IPS DF 19.7 (cell line): Measurements from ENCODE around the gene GAREM2.

Experiments used
- DNase-seq: peaks from one replicate; pipeline ENCODE4 v3.0.0-alpha.2; 2013; ENCODE audit warnings: low read depth, low spot score

Gene GAREM2

GRCh38 chr2:26187537-26188104 lies 14.7 kb downstream of the GAREM2 start:
- DNase-seq = no peak

GRCh38 chr2:26189123-26189522 lies 16.2 kb downstream of the GAREM2 start:
- no peak for DNase-seq

- DNase-seq = no peak
Observed at GRCh38 chr2:26189751-26190150, 16.9 kb downstream of the GAREM2 start.

- no peak for DNase-seq
Observed at GRCh38 chr2:26190369-26190768, 17.5 kb downstream of the GAREM2 start.

- no peak for DNase-seq
Observed at GRCh38 chr2:26191316-26192159, 18.6 kb downstream of the GAREM2 start.

- no peak for DNase-seq
Observed at GRCh38 chr2:26193578-26194231, 20.8 kb downstream of the GAREM2 start.

DNA sequence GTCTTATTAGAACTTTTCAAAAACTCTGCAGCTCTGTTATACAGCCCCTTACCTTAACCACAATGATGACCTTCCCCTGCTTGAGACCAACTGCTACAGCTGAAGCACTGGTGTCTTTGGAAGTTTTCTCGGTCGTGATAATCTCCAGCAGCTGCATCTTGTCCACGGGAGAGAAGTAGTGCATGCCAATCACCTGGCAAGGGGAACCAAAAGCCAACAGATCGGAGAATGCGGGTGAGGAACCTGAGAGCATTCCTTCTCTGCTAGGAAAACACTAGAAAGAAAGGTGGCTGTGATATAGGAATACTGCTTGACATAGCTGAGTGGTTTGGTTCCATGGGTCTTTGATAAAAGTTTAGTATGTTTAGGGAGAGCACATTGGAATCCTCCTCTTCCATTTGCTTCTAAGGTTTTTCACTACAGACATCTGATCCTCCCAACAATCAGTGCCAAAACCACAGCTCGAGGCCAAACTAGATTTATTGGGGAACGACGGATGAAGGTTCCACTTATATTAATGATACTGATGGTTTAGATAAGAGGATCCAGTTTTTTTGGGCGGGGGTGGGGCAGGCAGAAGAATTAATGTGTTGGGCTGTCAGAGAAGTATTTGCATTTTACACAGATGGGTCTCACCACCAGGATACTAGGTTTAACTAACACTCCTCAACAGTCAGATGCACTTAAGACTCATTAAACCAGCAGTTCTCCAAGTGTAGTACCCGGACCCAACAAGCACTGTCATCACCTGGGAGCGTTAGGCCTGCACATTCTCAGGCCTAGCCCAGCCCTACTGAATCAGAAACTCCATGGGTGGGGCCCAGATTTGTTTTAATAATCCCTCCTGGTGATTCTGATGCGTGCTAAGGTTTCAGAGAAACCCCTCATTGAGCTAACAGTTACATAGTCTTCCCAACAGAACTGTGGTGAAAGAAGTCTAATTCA lies 22.4 kb downstream of the GAREM2 start:
- DNase-seq = no peak

DNA sequence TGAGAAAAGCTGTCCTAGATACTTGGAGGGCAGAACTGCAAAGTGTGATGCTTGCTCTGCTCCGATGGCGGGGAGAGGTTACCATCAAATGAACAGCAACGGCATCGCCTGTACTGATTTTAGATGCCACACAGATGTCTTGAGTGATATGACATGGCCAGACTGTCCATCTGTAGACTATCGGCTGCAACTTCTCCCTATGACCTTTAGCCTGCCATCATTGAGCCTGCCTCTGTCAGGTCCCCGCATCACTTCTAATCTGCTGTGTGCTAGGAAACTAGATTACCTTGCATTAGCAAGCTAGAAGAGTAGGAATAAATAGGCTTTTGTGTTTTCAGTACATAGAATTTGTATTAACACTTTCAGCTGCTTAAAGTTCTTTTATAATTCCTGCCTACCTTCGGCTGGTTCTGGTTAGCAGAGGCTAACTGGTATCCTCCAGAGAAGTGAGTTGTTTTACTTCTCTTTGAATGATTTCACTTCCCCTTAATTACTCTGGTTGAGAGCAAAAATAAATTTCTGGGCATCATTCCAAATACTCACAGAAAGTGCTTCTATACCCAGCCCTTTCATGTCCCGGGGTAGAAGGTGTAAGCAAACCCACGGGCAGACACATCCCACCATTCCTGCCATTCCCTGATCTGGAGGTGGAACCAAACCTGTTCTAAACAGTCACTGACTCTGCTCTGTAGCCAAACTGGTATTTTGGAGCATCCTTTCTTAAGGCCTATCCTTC lies 24.0 kb downstream of the GAREM2 start:
- no peak for DNase-seq

- no peak for DNase-seq
Observed at GRCh38 chr2:26197516-26197915, 24.6 kb downstream of the GAREM2 start.

GRCh38 chr2:26202981-26203490 lies 30.1 kb downstream of the GAREM2 start:
- no peak for DNase-seq

DNA sequence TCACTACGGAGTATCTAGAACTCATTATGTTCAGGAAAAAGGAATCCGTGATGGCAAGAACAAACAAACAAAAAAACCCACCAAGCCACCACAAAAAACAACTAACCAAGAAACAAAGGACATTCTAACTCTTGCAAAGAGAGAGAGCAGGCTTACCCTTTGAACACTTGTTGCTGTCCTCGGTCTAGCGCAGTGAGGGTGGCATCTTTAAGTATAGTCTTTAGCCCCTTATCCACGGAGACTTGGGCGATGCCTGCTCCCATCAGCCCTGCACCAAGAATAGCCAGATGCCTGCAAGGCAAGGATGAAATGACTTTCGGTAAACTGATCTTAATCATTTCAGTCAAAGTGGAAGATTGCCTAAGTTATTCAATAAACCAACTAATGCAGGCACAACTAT lies 31.0 kb downstream of the GAREM2 start:
- DNase-seq = no peak

- no peak for DNase-seq
Observed at GRCh38 chr2:26212011-26212410, 39.1 kb downstream of the GAREM2 start.

DNA sequence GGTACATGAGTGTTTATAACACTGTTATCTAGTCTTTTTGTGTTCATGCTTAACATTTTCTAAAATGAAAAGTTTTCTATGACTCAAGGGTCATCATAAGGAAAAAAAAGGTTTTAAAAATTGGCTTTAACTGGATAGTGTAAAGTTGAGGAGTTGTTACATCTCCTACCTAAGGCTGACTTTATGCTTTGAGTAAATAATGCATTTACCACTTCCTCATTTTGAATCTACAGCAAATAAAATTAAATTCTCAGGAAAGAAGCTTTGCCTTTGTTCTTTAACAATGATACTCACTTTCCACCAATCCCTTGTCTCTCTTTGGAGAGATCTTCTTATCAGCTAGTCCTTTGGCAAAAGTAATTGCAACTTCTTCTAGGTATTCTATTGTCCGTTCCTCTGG lies 41.9 kb downstream of the GAREM2 start:
- no peak for DNase-seq

DNA sequence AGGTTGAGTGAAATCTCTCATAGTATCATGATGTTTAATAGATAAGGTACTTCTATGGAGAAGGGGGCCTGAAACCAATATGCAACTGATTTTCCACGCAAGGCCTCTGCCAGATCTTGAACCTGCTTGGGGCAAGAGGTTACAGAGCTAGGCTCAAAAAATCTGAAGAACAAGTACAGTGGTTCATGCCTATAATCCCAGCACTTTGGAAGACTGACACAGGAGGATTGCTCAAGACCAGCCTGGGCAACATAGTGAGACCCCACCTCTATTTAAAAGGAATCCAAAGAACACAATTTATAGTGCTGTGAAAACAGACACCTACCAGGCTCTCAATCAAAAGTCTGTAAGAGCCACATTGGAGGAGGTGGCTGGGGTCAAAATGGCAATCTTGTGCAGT lies 42.9 kb downstream of the GAREM2 start:
- no peak for DNase-seq

DNA sequence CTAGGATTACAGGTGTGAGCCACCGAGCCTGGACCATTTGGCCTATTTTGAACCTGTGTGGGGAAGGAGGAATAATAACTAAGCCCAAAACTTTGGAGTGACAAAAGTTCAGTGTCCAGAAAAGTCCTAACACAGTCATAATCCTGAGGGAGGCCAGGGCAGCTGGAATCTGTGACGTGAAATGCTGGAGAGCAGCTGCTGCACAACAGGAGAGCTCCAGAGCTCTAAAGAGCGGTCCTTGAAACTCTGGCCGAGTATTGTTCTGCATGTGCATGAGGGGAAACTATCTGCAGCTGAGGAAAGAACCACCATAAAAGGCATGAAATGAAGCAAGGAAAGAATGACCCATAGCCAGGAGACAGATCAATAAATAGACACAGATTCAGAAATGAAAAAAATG lies 43.7 kb downstream of the GAREM2 start:
- no peak for DNase-seq

DNA sequence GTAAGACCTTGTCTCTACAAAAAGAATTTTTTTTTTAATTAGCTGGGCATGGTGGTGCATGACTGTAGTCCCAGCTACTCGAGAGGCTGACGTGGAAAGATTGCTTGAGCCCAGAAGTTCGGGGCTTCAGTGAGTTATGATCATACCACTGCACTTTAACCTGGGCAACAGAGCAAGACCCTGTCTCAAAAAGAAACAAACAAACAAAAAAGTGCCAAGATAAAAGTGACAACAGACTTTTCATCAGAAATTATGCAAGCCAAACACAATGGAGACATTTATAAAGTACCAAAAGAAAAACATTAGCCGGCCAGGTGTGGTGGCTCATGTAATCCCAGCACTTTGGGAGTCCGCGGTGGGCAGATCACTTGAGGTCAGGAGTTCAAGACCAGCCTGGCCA lies 44.8 kb downstream of the GAREM2 start:
- DNase-seq = no peak

DNA sequence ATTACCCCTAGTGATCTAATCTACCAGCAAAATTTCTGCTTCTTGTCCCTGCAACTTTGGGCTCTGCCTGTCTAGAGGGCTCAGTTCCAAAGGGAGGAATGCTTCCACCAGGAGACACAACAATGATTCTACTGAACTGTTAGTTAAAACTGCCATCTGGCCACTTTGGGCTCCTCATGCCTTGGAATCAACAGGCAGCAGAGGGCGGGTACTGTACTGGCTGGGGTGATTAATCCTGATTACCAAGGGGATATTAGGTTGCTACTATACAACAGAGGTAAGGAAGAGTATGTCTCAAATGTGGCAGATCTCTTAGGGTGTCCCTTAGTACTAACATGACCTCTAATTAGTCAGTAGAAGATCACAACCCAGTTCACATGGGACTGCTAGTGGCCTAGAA lies 50.1 kb downstream of the GAREM2 start:
- no peak for DNase-seq

DNA sequence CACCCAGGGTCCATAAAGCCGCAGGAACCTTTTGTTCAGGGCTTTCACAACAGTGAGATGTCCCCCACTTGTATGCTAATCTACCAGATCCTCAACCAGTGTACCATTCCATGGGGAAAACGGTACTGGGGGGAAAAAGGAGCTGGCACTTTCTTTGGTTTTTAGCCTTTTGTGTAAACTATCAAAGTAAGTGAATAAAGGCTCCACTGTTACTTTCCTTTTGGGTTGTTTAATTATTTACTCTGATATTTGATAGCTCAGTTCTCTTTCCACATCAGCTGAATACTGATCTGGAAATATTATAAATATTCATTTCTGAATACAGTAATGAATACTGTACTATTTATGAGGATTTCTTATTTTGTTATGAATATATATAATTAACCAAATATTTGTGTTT lies 51.2 kb downstream of the GAREM2 start:
- DNase-seq = no peak

- DNase-seq = no peak
Observed at GRCh38 chr2:26229595-26229994, 56.7 kb downstream of the GAREM2 start.

DNA sequence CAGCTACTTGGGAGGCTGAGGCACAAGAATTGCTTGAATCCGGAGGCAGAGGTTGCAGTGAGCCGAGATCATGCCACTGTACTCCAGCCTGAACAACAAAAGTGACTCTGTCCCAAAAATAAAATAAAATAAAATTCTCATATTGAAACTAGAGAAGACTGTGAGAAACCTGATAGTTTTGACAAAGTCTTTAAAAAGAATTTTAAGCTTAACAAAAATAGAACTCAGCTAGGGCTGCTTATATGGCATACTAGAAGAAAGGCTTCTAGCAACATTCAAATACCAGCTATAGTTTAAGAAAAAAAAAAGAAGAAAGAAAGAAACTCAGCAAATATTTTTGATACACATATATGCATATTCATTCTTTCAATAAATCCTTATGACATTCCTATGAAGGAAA lies 57.9 kb downstream of the GAREM2 start:
- DNase-seq = no peak

DNA sequence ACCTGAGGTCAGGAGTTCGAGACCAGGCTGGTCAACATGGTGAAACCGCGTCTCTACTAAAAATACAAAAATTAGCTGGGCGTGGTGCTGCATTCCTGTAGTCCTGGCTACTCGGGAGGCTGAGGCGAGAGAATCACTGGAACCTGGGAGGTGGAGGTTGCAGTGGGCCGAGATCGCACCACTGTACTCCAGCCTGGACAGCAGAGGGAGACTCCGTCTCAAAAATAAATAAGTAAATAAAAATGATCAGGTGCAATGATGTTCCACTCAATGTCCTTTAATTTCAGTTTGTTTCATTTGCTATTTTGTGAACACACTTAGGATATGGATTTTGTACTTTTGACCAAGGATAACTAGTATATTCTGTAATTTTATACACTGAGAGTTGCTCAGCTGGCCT lies 62.2 kb downstream of the GAREM2 start:
- no peak for DNase-seq
